Testis (tissue), 3 donors: ENCODE data around the gene LPIN1. TPM values are rescaled to one million over a fixed set of nuclear protein-coding genes. Genes with fewer than 3 reads are reported as not detected.

Experiments used
- DNase-seq: peaks from one replicate; pipeline ENCODE4 v3.0.0-alpha.2; 2019
- H3K27ac ChIP-seq, 2 donors: fragments of 200-600 bp; sonication (generic); one replicate each; pipeline ENCODE4 v1.5.1; 2019
- H3K27me3 ChIP-seq: fragments of 200-600 bp; sonication (generic); one replicate; pipeline ENCODE4 v1.5.1; 2019
- H3K36me3 ChIP-seq: fragments of 200-600 bp; sonication (generic); one replicate; pipeline ENCODE4 v1.5.1; 2017; ENCODE audit warnings: low read depth; ENCODE audit errors: missing control alignments
- H3K4me1 ChIP-seq: fragments of 200-600 bp; sonication (generic); one replicate; pipeline ENCODE4 v1.5.1; 2019
- H3K4me3 ChIP-seq, 2 donors: fragments of 200-600 bp; sonication (generic); one replicate each; pipeline ENCODE4 v1.5.1; 2017 to 2019
- H3K9me3 ChIP-seq: fragments of 200-600 bp; sonication (generic); one replicate; pipeline ENCODE4 v1.5.1; 2017
- POLR2A ChIP-seq: fragments of 450-650 bp; IDR thresholded peaks from one replicate; pipeline ENCODE4 v1.6.1; 2017; ENCODE audit warnings: antibody characterized with exemption, mild to moderate bottlenecking, moderate library complexity
- WGBS, 2 donors: methylation state at CpG; one replicate each; pipeline ENCODE4 v1.1.5; 2018; 5-methylcytosine and 5-hydroxymethylcytosine counted together
- intact Hi-C: fragments of 100-400 bp; cut with DNase I; formaldehyde crosslinking; loops from one replicate; pipeline ENCODE4 v1.15.1; 2023; ENCODE audit warnings: low total_unique reads
- polyA plus RNA-seq: library from polyadenylated mRNA; stranded (reverse); fragments of 350-450 nt; fragmentation: Illumina TruSeq; extraction: RNeasy Lipid Tissue Mini Kit (QIAGEN cat#74804); gene quantifications from one replicate; pipeline ENCODE4 v1.2.3, GENCODE V29; 2014; ENCODE audit warnings: low read depth, low replicate concordance; ENCODE audit not compliant: insufficient read depth
- total RNA-seq, 2 donors: library from RNA; depleted of rRNA; stranded (reverse); fragments of >200 nt; gene quantifications; one replicate each; pipeline ENCODE4 v1.2.3, GENCODE V29; 2016
- TF ChIP-seq, protein P1 (sequence below), 3 experiments: fragments of 450-650 bp in 2 of 3; fragments of 200-600 bp in 1 of 3; sonication (generic) in 1 of 3; IDR thresholded peaks; one replicate each; pipeline ENCODE4 v1.5.1; 2016 to 2019; ENCODE audit warnings: antibody characterized with exemption in 3 of 3, mild to moderate bottlenecking in 2 of 3, moderate library complexity in 1 of 3

Gene LPIN1
- total and polyA plus RNA-seq, 3 donors from 2014 or later: 90.0 to 198 (median 169) TPM

DNA sequence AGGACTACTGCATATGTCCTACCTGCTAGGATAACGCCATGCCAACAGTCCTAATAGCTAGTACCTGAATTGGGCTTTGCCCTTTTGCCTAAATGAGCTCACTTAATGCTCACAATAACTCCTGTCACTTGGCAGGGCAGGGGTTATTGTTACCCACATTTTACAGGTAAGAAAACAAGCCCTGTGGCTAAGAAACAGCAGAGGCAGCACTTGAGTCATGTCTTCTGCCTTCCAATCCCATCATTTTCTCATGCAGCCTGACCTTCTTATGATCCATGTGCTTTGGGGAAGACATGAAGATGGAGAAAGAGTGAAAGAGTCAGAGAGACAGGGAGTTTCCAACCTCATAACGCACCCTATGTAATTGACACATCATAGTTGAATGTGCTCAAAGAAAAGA lies 33.6 kb upstream of the LPIN1 start:
- H3K27me3 ChIP-seq: no peaks in the 10 kb centered on the region
- H3K36me3 ChIP-seq: no peaks in the 10 kb centered on the region
- 93 to 97% methylated on average over 2 of the region's 2 CpGs for WGBS, 2 donors
- no peak overlapping the region for H3K4me3 ChIP-seq
- intact Hi-C loops: no loop called here
- no peaks in the 10 kb centered on the region for H3K9me3 ChIP-seq
- TF ChIP-seq, protein P1, sequence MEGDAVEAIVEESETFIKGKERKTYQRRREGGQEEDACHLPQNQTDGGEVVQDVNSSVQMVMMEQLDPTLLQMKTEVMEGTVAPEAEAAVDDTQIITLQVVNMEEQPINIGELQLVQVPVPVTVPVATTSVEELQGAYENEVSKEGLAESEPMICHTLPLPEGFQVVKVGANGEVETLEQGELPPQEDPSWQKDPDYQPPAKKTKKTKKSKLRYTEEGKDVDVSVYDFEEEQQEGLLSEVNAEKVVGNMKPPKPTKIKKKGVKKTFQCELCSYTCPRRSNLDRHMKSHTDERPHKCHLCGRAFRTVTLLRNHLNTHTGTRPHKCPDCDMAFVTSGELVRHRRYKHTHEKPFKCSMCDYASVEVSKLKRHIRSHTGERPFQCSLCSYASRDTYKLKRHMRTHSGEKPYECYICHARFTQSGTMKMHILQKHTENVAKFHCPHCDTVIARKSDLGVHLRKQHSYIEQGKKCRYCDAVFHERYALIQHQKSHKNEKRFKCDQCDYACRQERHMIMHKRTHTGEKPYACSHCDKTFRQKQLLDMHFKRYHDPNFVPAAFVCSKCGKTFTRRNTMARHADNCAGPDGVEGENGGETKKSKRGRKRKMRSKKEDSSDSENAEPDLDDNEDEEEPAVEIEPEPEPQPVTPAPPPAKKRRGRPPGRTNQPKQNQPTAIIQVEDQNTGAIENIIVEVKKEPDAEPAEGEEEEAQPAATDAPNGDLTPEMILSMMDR (IDR thresholded peaks at IDR 0.05): no peak
- TF ChIP-seq POLR2A: no peak
- peaks cover 6% of the 10 kb centered on the region for H3K4me1 ChIP-seq
- no peak overlapping the region for H3K27ac ChIP-seq
- no peak for DNase-seq

GRCh38 chr2:11713815-11714214 lies 32.6 kb upstream of the LPIN1 start:
- Histone ChIP-seq H3K9me3 (no peaks in the 10 kb centered on the region), H3K4me1 (peaks cover 6% of the 10 kb centered on the region), H3K4me3 (no peak overlapping the region), H3K36me3 (no peaks in the 10 kb centered on the region), H3K27me3 (no peaks in the 10 kb centered on the region), H3K27ac (no peak overlapping the region)
- no peak for TF ChIP-seq POLR2A
- TF ChIP-seq, protein P1 (IDR thresholded peaks at IDR 0.05): no peak
- DNase-seq: no peak
- 85 to 93% methylated on average over 7 of the region's 7 CpGs for WGBS, 2 donors
- intact Hi-C loops: no loop called here

DNA sequence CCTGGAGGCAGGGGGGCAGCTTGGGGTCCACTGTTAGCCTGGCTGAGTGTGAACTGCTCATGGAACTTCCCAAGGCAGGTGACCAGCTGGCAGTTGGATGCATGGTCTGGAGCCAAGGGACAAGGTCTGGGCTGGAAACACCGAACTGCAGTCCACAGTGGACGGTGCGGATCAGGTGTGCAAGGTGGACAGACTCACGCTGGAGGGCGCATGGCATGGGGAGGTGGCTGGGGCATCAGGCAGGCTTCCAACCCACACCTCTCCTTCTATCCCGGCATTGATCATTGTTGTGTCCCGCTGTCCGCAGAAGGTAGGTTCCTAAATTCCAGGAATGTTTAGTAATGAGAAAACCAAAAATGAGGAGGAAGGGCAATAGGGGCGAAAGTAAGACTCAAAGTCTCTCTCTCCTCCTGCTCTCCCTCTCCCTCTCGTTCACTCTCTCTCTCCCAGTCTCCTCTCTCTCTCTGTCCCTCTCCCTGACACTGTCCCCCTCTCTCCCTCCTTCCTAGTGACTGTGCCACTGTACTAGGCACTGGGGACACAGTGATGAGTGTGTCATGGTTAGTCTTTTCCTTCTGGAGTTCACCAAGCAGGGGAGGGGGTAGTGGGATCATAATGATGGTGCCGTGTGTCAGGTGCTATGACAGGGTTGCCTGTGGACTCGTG lies 30.3 kb upstream of the LPIN1 start:
- Histone ChIP-seq H3K36me3 (no peaks in the 10 kb centered on the region), H3K4me3 (no peak overlapping the region), H3K27ac (no peak overlapping the region), H3K27me3 (no peaks in the 10 kb centered on the region), H3K4me1 (peaks cover 2% of the 10 kb centered on the region), H3K9me3 (no peaks in the 10 kb centered on the region)
- DNase-seq: no peak
- WGBS, 2 donors: 94 to 95% methylated on average over 12 of the region's 12 CpGs
- TF ChIP-seq, protein P1 (IDR thresholded peaks at IDR 0.05): no peak
- no peak for TF ChIP-seq POLR2A
- intact Hi-C loops: no loop called here

DNA sequence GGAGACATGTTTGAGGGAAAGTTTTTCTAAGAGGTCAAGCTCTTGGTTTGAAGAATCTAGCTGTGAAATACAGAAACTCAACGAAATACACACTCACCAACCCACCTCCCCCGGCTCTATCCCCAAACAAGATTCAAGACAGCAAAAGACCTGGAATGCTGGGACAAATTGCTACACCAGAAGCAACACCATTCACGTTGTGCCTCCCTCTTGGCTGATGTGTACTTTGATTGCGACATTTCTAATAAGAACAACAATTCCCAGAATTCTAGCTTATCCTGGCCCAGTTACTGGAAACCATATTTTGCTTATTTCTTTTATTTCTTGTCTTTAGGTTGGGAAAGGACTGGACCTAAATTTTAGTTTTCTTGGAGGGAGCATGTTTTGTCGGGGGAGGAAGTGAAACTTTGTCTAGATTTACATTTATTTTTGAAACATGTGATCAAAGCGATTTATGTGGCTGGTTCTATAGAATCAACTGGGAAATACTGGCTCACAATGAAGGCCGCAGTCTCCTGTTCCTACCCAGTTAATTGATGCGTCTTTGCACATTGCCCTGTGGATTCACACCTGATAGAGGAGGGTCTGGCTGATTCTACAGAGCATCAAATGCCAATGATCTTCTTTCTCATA lies 29.6 kb upstream of the LPIN1 start:
- intact Hi-C loops: no loop called here
- Histone ChIP-seq H3K4me3 (no peak overlapping the region), H3K36me3 (no peaks in the 10 kb centered on the region), H3K9me3 (no peaks in the 10 kb centered on the region), H3K27ac (no peak overlapping the region), H3K4me1 (no peaks in the 10 kb centered on the region), H3K27me3 (no peaks in the 10 kb centered on the region)
- DNase-seq: no peak
- WGBS, 2 donors: 74 to 77% methylated on average over 8 of the region's 8 CpGs
- no peak for TF ChIP-seq POLR2A
- TF ChIP-seq, protein P1 (IDR thresholded peaks at IDR 0.05): no peak

- 78 to 85% methylated on average over 1 of the region's 1 CpG for WGBS, 2 donors
- Histone ChIP-seq H3K4me1 (no peaks in the 10 kb centered on the region), H3K9me3 (no peaks in the 10 kb centered on the region), H3K4me3 (no peak overlapping the region), H3K27me3 (no peaks in the 10 kb centered on the region), H3K27ac (no peak overlapping the region), H3K36me3 (no peaks in the 10 kb centered on the region)
- intact Hi-C loops: no loop called here
- TF ChIP-seq POLR2A: no peak
- TF ChIP-seq, protein P1 (IDR thresholded peaks at IDR 0.05): no peak
- no peak for DNase-seq
Measured at GRCh38 chr2:11717623-11718022, 28.8 kb upstream of the LPIN1 start.
